Epithelial cell of prostate (primary cell): ENCODE results near the gene DAP.

Experiments used
- DNase-seq: peaks from one replicate; pipeline ENCODE4 v3.0.0-alpha.2; 2011; ENCODE audit warnings: low read depth, low spot score
- H3K27ac ChIP-seq: fragments of 450-650 bp; 2 replicates; pipeline ENCODE4 v1.5.1; 2017; ENCODE audit warnings: mild to moderate bottlenecking

The DAP gene

DNA sequence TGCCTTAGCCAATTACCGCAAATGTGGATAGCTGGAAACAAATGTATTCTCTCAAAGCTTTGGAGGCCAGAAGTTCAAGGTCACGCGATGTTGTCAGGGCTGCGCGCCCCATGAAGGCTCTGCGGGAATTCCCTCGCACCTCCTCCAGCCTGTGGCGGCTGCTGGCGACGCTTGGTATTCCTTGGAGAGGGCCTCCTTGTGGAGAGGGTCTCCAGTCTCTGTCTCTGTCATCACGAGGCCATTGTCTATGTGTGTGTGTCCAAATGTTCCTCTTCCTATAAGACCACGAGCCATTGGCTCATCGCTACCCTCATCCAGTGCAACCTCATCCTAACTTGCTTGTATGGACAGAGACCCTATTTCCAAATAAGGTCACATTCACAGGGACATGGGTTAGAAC is 99.6 kb downstream of the DAP start:
- no peak overlapping the region for H3K27ac ChIP-seq
- no peak for DNase-seq

DNA sequence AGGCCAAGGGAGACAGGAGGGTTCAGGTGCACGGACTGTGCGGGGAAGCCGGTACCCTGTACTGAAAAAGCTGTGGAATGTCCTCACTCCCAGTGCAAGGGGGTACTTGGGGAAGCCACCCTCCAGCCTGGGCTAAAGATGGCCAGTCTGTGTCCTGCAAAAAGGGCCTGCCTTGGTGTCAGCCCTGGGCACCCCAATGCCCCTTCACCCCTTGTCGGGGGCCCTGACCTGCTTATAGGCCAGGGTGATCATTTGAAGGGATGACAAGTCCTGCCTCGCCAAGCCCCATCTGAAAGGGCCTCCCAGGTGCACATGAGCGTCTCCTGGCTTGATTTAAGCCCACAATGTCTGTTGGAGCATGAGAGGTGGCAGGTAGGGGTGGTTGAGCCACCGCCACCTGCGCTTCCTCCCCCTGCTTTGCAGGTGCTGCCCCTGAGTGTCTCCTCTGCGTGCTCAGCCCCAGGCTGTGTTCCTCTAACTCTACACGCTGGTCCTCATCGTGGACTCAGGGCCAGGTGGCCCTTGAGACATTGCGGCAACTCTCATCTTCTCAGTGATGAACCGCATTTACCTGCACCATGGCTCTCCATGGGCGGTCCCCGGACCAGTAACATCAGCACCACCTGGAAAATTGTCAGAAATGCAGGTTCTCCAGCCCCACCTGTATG is 100.2 kb downstream of the DAP start:
- no peak for DNase-seq
- no peak overlapping the region for H3K27ac ChIP-seq

DNA sequence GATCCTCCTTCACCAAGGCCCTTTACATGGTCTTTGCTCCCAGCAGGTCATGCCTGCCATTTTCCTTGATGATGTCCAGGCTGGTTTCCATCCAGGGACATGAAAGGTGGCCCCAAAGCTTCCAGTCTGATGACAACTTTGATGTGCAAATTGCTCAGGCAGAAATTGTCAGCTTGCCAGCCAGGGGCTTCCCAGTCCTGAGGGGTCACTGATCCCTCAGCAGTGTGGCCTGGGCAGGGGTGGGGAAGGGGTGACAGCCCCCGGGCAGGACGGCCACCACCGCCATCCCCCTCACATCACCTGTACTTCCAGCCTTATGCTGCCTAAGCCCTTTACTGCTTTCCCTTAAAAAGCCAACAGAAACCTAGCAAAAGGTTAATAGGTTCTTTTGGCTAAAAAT is 100.9 kb downstream of the DAP start:
- no peak for DNase-seq
- no peak overlapping the region for H3K27ac ChIP-seq

DNA sequence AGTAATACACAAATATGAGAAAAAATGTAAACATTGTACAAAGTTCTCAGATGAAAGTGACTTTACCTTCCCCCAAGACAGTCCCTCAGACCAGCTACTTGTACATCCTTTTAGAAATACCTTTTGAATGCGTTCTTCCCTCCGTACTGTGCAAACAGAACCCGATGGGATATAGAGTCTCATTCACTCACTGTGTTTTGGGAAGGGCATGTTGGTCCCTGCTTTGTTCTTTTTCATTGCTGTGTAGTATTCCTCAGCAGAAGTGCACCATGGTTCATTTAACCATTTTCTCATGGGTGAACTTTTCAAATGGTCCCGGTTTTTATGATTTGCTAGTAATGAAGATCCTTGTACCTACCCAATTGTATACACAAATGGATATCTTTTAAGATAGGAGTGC is 102.8 kb downstream of the DAP start:
- DNase-seq = no peak
- H3K27ac ChIP-seq = no peak overlapping the region

DNA sequence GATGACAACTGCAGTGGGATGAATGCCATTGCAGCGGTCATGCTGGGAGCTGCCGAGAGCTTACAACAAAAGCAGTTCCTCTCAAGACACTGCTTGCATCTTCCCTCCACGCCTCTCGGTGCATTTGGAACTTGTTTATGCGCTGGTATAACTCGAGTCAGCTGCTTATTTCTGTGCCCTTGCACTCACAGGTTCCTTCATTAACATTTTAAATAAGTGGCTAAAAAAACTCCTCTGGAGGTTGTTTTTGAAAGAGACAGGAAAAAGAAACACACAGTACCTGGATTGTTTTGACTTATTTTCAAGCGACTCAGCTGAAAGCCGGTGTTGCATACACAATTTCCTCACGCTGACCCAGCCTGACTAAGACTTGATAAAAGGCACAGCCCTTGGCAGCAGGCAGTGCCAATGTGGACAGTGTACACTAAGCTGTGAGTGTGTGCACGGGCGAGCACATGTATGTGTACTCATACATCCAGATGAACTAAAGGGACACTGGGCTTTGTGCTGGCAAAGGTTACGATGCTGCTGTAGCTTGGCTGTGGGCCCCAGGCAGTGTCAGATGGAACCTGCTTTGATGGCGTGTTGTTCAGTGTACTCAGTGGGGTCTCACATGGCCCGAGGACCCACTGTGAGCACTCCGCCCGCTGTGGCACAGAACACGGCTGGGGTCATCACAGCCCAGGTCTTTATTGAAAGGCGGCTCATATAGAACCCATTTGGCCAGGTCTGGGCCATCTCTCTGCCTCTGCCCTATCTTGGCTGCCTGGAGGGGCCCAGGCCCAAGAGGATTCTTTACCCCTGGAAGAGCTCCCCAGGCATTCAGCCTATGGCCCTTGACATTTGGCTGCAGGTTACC is 104.8 kb downstream of the DAP start:
- DNase-seq = peak; percentile 5

DNA sequence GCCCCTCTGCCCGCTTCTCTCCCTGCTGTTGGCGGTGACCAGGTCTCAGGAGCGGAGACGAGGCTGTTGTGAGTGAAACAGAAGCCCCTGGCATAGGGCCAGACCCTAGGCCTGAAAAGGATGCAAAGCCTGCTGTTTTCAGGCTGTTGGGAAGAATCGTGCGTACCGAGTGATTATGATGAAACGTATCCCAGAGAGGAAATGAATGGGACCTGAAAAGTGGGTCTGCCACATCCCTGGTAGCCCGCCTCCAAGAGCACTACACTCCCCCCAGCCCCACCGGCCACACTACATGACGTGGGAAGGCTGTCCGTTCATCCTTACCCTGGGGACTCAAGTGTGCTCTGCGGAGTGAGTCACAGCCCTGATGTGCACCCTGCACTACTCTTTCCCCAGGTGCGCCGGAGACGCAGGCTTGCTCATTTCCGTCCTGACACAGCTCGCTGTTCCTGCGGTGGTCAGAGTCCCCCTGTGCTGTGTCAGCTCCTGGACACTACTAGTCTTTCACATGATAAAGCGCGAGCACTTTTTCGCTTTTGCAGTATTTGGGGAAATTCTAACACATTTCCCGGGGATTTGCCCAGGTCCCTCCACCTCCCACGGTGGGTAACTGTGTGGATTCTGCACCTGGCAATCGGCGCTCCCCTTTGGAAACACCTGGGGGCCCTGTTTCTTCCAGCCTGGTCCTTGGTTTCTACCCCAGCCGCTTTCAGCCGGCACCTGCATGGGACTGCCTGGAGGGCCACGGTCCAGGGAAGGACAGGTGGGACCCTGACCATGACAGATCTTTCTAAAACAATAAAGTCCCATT is 105.7 kb downstream of the DAP start:
- no peak overlapping the region for H3K27ac ChIP-seq
- no peak for DNase-seq

More for the DNA sequence above, 104.8 kb downstream of the DAP start:
- no peak overlapping the region for H3K27ac ChIP-seq

DNA sequence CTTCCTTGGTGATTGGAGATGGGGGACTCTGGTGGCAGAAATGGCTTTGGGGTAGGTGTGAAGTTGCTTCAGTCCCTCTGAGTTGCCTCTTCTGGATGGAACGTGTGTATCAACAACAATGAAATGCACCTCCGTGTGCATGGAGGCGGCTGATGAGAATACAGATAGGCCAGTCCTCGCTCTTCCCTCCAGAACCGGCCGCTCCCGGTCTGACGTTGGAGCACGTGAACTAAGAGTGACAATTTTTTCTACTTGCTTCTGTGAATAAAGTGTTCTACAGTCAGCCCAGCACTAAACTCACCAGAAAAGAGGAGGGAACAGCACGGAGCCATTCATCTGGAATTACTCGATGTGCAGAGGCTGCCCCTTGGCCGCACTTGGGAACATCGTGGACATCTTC is 106.5 kb downstream of the DAP start:
- no peak for DNase-seq

GRCh38 chr5:10653751-10654400 is 107.2 kb downstream of the DAP start:
- H3K27ac ChIP-seq = no peak overlapping the region
- no peak for DNase-seq

More for the DNA sequence above, 106.5 kb downstream of the DAP start:
- H3K27ac ChIP-seq = no peak overlapping the region

GRCh38 chr5:10653043-10653442 is 108.0 kb downstream of the DAP start:
- no peak overlapping the region for H3K27ac ChIP-seq
- no peak for DNase-seq

DNA sequence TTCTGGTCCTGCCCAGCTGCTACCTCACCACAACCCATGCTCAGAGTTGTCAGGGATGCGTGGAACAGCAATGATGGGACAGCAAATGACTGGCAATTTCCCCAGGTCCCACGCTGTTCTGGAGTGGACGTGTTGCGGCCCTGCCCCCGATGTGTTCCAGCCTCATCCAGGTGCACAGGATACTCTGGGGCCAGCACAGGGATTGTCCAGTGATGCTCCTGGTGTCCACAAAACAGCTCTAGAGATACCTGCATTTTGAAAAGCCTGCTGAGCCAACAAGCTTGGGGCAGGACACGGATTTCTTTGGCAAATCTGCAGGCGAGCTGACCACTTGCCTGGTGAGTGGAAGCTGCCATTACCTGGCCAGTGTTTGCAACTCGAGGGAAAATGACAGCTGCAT is 108.4 kb downstream of the DAP start:
- DNase-seq = no peak
- no peak overlapping the region for H3K27ac ChIP-seq

GRCh38 chr5:10652151-10652550 is 108.9 kb downstream of the DAP start:
- no peak overlapping the region for H3K27ac ChIP-seq
- no peak for DNase-seq

DNA sequence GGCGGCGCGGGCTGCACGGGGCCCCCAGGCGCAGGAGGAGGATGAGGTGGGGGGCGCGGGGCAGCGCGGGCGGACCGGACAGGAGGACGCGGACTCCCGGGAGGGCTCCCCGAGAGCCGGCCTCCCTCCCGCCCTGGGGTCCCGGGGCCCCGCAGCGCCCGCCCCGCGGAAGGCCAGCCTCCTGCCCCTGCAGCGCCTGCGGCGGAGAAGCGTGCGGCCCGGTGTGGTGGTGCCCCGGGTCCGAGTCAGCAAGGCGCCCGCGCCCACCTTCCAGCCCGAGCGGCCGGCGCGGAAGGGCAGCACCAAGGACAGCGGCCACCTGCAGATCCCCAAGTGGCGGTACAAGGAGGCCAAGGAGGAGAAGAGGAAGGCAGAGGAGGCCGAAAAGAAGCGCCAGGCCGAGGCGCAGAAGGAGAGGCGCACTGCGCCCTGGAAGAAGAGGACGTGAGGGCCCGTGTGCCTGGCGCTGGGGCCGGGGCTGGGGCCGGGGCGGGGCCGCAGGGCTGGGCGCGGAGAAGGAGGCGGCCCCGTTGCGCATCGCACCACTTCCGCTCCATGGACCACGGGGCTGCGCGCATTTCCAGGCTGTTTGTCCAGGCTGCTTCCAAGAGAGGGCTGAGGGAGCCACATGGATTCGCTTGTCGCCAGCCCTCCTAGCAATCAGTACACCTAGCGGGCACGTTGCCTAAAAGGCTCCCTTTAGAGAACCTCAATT is 111.2 kb downstream of the DAP start:
- no peak overlapping the region for H3K27ac ChIP-seq
- no peak for DNase-seq

GRCh38 chr5:10648806-10649665 is 112.0 kb downstream of the DAP start:
- H3K27ac ChIP-seq = no peak overlapping the region
- no peak for DNase-seq

DNA sequence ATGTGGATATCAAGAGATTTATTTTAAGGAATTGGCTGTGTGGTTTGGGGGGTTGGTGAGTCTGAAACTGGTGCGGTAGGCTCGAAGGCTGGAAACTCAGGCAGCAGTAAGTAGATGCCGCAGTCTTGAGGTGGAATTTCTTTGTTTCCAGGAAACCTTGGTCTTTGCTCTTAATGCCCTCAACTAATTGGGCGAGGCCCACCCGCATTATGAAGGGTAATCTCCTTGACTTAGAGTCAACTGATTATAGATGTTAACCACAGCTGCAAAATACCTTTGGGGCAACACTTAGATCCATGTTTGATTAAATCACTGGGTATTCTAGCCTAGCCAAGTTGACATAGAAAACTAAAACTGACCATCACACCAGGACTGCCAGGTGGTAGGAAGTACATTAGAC is 113.4 kb downstream of the DAP start:
- no peak for DNase-seq
- H3K27ac ChIP-seq = no peak overlapping the region

DNA sequence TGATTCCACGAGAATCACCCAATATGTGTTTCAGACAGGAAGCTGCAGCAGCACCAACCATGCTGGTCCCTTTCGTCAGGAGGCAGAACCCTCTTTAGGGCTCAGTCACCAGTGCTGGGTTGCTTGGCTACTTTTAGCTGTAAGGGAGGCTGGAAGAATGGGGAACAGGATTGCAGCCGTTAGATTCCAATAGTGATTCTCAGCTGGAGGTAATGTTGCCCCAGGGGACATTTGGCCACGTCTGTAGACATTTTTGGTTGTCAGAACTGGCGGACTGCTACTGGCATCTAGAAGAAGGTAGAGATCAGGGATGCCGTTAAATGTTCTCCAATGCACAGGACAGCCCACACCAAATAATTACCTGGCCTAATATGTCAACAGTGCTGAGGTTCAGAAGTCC is 115.4 kb downstream of the DAP start:
- DNase-seq = no peak
- no peak overlapping the region for H3K27ac ChIP-seq

GRCh38 chr5:10645146-10645545 is 115.9 kb downstream of the DAP start:
- no peak overlapping the region for H3K27ac ChIP-seq

DNA sequence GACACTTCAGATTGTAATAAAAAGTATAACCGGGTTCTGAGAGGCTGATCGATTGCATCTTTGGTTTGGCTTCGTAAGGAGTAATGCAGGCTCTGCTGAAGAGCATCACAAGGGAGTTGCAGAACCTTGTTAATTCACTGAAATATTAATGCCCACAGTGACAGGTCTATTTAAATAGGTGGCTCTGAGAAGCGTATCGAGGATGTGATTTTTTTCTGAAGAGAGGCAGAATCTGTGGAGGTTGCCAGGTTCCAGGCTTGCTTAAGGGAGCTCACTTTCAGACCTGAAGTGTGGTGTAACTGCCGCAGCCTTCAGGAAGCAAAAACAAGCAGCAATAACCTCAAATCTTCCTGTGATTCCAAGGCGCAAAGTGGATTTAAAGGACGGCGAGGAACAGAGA is 116.8 kb downstream of the DAP start:
- no peak overlapping the region for H3K27ac ChIP-seq
- no peak for DNase-seq

More at GRCh38 chr5:10645146-10645545, 115.9 kb downstream of the DAP start:
- DNase-seq = no peak

DNA sequence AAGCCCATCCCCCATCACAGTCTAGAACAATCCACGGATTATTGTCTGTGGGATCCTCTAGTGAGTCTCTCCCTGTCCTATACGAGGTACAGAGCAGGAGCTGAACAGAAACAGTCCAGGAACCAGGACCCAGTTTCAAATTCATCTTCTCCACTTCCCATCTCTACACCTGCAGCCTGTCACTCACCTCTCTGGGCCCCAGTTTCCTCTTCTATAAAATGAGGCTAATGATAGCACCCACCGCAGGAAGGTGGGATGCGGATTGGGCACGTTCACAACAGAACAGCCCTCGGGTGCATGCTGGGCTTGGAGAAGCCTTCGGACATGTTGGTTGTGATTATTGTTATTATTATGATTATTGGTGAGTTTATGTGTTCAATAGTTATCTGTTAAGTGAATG is 118.7 kb downstream of the DAP start:
- no peak for DNase-seq
- no peak overlapping the region for H3K27ac ChIP-seq

DNA sequence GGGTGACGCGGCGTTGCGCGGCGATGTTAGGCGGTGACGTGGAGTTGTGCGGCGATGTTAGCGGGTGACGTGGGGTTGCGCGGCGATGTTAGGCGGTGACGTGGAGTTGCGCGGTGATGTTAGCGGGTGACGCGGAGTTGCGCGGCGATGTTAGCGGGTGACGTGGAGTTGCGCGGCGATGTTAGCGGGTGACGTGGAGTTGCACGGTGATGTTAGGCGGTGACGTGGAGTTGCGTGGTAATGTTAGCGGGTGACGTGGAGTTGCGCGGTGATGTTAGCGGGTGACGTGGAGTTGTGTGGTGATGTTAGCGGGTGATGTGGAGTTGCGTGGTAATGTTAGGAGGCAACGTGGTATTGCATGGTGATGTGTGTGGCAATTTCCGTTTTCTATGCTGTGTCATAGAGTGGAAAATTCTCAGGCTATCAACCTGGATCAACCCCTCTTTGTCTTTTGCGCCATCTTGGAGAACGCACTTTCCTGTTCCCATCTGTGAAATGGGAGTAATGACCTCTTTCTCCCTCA is 121.1 kb downstream of the DAP start:
- DNase-seq = no peak
- no peak overlapping the region for H3K27ac ChIP-seq
